Measurements from ENCODE around the gene TRIM7. TPM values are rescaled to one million over a fixed set of nuclear protein-coding genes. Genes with fewer than 3 reads are reported as not detected.
A peak's percentile ranks its signal among the peaks of the same experiment; 100 is the strongest.

Gene TRIM7
- total RNA-seq, 3 donors from 2014 or later (not counting 1 experiment from before 2014, with no cell fraction given) = 0.73 to 1.2 TPM; not detected in 1

DNA sequence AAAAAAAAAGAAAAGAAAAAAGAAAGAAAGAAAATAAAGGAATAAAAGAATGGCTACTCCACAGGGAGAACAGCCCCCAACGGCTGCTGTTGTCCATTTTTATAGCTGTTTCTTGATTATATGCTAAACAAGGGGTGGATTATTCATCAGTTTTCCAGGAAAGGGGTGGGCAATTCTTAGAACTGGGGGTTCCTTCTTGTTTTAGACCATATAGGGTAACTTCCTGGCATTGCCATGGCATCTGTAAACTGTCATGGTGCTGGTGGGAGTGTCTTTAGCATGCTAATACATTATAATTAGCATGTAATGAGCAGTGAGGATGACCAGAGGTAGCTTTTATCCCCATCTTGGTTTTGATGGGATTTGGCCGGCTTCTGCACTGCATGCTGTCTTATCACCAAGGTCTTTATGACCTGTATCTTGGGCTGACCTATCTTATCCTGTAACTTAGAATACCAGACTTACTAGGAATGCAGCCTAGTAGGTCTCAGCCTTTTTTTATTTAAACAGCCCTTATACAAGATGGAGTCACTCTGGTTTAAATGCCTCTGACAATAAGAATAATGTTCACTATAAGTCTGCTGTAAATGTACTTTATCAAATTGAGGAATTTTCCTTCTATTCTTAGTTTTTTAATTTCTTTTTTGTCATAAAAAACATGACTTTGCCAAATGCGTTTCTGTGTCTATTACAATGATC is 28.6 kb downstream of the TRIM7 start:
- H3K36me3 ChIP-seq (ENCODE audit: control insufficient read depth, insufficient read depth, low read length) = no peaks in the 10 kb centered on the region
- peaks cover 8% of the 10 kb centered on the region for H3K27me3 ChIP-seq (ENCODE audit: control insufficient read depth, insufficient read depth, low read length)
- Mint-ChIP-seq H3K27ac (no peak overlapping the region), H3K4me1 (peaks cover 11 to 14% of the 10 kb centered on the region in 2 donors), H3K4me3 (no peak overlapping the region), H3K27me3 (ENCODE audit: low read depth in 2 of 2) (peaks cover 27 to 30% of the 10 kb centered on the region in 2 donors), H3K36me3 (no peaks in the 10 kb centered on the region), H3K9me3 (no peaks in the 10 kb centered on the region)
- H3K4me1 ChIP-seq (ENCODE audit: control insufficient read depth, insufficient read depth, low read length) = peaks cover 13% of the 10 kb centered on the region
- intact Hi-C loops (cut with micrococcal nuclease) = no loop called here
- no peak overlapping the region for H3K27ac ChIP-seq (ENCODE audit: low read length)
- ATAC-seq (no peak), DNase-seq (no peak)
- WGBS (ENCODE audit: insufficient coverage) = 77% methylated on average over 3 of the region's 3 CpGs
- no peak overlapping the region for H3K4me3 ChIP-seq (ENCODE audit: low read length)
- H3K9me3 ChIP-seq (ENCODE audit: control insufficient read depth, insufficient read depth, low read length) = no peaks in the 10 kb centered on the region
- TF ChIP-seq, protein P1, sequence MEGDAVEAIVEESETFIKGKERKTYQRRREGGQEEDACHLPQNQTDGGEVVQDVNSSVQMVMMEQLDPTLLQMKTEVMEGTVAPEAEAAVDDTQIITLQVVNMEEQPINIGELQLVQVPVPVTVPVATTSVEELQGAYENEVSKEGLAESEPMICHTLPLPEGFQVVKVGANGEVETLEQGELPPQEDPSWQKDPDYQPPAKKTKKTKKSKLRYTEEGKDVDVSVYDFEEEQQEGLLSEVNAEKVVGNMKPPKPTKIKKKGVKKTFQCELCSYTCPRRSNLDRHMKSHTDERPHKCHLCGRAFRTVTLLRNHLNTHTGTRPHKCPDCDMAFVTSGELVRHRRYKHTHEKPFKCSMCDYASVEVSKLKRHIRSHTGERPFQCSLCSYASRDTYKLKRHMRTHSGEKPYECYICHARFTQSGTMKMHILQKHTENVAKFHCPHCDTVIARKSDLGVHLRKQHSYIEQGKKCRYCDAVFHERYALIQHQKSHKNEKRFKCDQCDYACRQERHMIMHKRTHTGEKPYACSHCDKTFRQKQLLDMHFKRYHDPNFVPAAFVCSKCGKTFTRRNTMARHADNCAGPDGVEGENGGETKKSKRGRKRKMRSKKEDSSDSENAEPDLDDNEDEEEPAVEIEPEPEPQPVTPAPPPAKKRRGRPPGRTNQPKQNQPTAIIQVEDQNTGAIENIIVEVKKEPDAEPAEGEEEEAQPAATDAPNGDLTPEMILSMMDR (IDR thresholded peaks at IDR 0.05) = no peak

DNA sequence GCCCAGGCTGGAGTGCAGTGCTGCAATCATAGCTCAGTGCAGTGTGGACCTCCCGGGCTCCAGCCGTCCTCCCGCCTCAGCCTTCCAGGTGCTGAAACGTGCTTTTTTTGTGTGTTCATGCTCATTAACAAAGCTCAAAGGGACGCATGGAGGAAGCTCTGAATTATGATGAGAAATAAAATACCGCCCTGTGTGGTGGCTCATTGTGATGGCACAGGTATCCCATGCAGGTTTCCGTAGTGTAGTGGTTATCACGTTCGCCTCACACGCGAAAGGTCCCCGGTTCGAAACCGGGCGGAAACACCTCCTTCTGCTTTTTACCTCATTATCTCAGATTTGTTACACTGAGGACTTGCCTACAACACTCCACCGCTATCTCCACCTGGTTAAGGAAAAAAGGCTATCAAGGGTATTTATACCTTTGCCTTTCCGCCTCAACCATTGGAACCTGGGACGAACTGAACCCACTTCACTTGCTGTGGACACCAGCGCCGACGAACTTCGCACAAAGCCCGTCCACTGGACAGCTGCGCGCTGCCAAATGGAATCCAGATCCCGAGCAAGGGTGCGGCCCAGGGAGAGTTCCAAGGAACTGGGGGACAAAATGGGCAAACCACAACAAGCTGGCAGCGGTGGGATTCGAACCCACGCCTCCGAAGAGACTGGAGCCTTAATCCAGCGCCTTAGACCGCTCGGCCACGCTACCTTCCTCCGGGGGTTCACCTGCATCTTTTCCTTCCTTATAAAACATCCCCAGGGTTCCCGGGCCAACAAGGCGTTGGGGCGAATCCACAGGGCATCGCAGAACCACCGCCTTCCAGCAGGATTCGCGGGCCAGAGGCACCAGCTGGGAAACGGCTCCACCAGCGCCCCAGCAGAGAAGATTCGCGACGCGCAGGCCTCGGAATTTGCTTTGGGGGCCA is 31.3 kb downstream of the TRIM7 start:
- Histone ChIP-seq H3K4me3 (ENCODE audit: low read length) (no peak overlapping the region), H3K27ac (ENCODE audit: low read length) (no peak overlapping the region), H3K36me3 (ENCODE audit: control insufficient read depth, insufficient read depth, low read length) (no peaks in the 10 kb centered on the region), H3K27me3 (ENCODE audit: control insufficient read depth, insufficient read depth, low read length) (peaks cover 25% of the 10 kb centered on the region), H3K9me3 (ENCODE audit: control insufficient read depth, insufficient read depth, low read length) (no peaks in the 10 kb centered on the region), H3K4me1 (ENCODE audit: control insufficient read depth, insufficient read depth, low read length) (peaks cover 27% of the 10 kb centered on the region)
- Mint-ChIP-seq H3K27ac (peak overlapping the region; percentile 14 to 39), H3K36me3 (peaks cover 7% of the 10 kb centered on the region), H3K9me3 (no peaks in the 10 kb centered on the region), H3K4me3 (peak overlapping the region; percentile 59), H3K27me3 (ENCODE audit: low read depth in 2 of 2) (peaks cover 49 to 52% of the 10 kb centered on the region in 2 donors), H3K4me1 (peaks cover 26 to 35% of the 10 kb centered on the region in 2 donors)
- TF ChIP-seq, protein P1 (IDR thresholded peaks at IDR 0.05) = no peak
- ATAC-seq (peak; percentile 70 to 80 (median 75)), DNase-seq (peak in 1 of 2 donors; percentile 79)
- WGBS (ENCODE audit: insufficient coverage) = 10% methylated on average over 50 of the region's 50 CpGs
- intact Hi-C loops (cut with micrococcal nuclease) = loop anchor here (1.0 kb wide), 1 partner anchor 34 kb away; no protein-coding TSS in a partner anchor

DNA sequence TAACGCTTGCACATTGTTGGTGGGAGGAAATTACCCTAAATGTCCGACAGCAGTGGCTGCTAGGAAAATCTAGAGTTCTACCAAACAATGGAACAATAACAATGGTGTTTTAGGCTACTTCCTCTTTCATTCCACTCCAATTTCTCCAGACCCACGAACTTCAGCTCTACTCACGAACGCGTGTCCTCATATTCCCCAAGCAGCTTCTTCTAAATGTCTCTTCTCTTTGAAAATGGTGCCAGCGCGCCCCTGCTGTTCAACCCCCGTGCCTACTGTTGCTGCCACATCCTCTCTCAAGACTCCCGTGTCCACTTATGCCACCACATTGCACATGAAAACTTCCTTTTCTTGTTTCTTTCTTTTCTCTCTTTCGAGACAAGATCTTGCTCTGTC is 32.0 kb downstream of the TRIM7 start:
- H3K4me1 Mint-ChIP-seq = peaks cover 26 to 42% of the 10 kb centered on the region in 2 donors
- H3K4me3 Mint-ChIP-seq = peak overlapping the region; percentile 59
- 2% methylated on average over 11 of the region's 11 CpGs for WGBS (ENCODE audit: insufficient coverage)
- Histone ChIP-seq H3K27me3 (ENCODE audit: control insufficient read depth, insufficient read depth, low read length) (peaks cover 31% of the 10 kb centered on the region), H3K27ac (ENCODE audit: low read length) (no peak overlapping the region), H3K36me3 (ENCODE audit: control insufficient read depth, insufficient read depth, low read length) (no peaks in the 10 kb centered on the region), H3K4me1 (ENCODE audit: control insufficient read depth, insufficient read depth, low read length) (peaks cover 27% of the 10 kb centered on the region), H3K4me3 (ENCODE audit: low read length) (no peak overlapping the region), H3K9me3 (ENCODE audit: control insufficient read depth, insufficient read depth, low read length) (no peaks in the 10 kb centered on the region)
- TF ChIP-seq, protein P1 (IDR thresholded peaks at IDR 0.05) = no peak
- ATAC-seq = peak in 2 of 3 donors; percentile 28 to 71
- peaks cover 49 to 58% of the 10 kb centered on the region in 2 donors for H3K27me3 Mint-ChIP-seq (ENCODE audit: low read depth in 2 of 2)
- intact Hi-C loops (cut with micrococcal nuclease) = loop anchor here (1.0 kb wide), 1 partner anchor 34 kb away; no protein-coding TSS in a partner anchor
- DNase-seq = peak in 1 of 2 donors; percentile 86
- peaks cover 7% of the 10 kb centered on the region for H3K36me3 Mint-ChIP-seq
- H3K27ac Mint-ChIP-seq = peak overlapping the region; percentile 14 to 39
- no peaks in the 10 kb centered on the region for H3K9me3 Mint-ChIP-seq
